SH-SY5Y (cell line): ENCODE data around the gene TRABD2B.

ENCODE experiments used
- GATA2 ChIP-seq: IDR thresholded peaks from 2 replicates; pipeline ENCODE4 v1.6.1; 2011; ENCODE audit warnings: mild to moderate bottlenecking, low read depth, low read length
- GATA3 ChIP-seq: IDR thresholded peaks from 2 replicates; pipeline ENCODE4 v1.6.1; 2011; ENCODE audit warnings: low read depth, mild to moderate bottlenecking, low read length, moderate library complexity

DNA sequence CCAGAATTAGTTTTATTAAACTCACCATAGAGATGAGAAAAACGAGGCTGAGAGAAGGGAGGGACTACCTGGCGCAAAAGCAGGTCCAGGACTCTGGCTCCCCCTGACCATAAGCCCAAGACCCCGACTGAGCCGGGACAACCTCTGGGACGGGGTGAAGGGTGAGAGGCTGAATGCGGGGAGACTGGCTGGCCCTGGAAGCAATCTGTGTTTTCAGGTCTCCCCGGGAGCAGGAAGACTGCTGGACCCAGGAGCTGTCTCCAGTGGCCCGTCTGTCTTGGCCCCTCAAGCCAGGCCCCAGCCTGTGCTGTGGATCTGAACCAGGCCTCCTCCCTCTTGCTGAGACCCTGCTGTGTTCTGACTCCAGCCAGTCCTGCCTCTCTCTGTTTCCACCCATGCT, 240.8 kb downstream of the TRABD2B start:
- TF ChIP-seq GATA2 (no peak), GATA3 (no peak)
